Posterior cingulate gyrus (tissue), 11 donors: ENCODE results near the gene RBMX2.

Source experiments
- DNase-seq, 10 donors: peaks; one replicate each; pipeline versions ENCODE4 v3.0.0 to v3.0.0-alpha.2; 2020 to 2021; ENCODE audit warnings: mixed read lengths in 3 of 10
- intact Hi-C: fragments of 100-400 bp; cut with DNase I; formaldehyde crosslinking; loops from one replicate; pipeline ENCODE4 v1.15.1; 2023

RBMX2 gene

GRCh38 chrX:130444641-130445336, 43.0 kb downstream of the RBMX2 start:
- DNase-seq: no peak
- intact Hi-C loops: no loop called here

- no peak for DNase-seq
- intact Hi-C loops: no loop called here
These were observed 45.2 kb downstream of the RBMX2 start for GRCh38 chrX:130446974-130447373.
